ENCODE measurements around the gene ALG2. TPM values are rescaled to one million over a fixed set of nuclear protein-coding genes. Genes with fewer than 3 reads are reported as not detected.

Gene ALG2
- total and polyA plus RNA-seq, 9 of the 15 experiments (the other 6 are each of a cell fraction or from before 2014, with no cell fraction given) = 4.9 to 41.9 (median 20.2) TPM

GRCh38 chr9:99255651-99256050 lies 33.9 kb upstream of the ALG2 start (continued):
- TF ChIP-seq, protein P1, sequence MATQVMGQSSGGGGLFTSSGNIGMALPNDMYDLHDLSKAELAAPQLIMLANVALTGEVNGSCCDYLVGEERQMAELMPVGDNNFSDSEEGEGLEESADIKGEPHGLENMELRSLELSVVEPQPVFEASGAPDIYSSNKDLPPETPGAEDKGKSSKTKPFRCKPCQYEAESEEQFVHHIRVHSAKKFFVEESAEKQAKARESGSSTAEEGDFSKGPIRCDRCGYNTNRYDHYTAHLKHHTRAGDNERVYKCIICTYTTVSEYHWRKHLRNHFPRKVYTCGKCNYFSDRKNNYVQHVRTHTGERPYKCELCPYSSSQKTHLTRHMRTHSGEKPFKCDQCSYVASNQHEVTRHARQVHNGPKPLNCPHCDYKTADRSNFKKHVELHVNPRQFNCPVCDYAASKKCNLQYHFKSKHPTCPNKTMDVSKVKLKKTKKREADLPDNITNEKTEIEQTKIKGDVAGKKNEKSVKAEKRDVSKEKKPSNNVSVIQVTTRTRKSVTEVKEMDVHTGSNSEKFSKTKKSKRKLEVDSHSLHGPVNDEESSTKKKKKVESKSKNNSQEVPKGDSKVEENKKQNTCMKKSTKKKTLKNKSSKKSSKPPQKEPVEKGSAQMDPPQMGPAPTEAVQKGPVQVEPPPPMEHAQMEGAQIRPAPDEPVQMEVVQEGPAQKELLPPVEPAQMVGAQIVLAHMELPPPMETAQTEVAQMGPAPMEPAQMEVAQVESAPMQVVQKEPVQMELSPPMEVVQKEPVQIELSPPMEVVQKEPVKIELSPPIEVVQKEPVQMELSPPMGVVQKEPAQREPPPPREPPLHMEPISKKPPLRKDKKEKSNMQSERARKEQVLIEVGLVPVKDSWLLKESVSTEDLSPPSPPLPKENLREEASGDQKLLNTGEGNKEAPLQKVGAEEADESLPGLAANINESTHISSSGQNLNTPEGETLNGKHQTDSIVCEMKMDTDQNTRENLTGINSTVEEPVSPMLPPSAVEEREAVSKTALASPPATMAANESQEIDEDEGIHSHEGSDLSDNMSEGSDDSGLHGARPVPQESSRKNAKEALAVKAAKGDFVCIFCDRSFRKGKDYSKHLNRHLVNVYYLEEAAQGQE (IDR thresholded peaks at IDR 0.05; ENCODE audit: borderline replicate concordance) = no peak
- TF ChIP-seq, protein P1 (CRISPR knock-in tag; IDR thresholded peaks at IDR 0.05; ENCODE audit: low read depth) = no peak
- TF ChIP-seq CTBP1 (IDR thresholded peaks at IDR 0.05; ENCODE audit: borderline replicate concordance) = no peak
- TF ChIP-seq LEF1 (IDR thresholded peaks at IDR 0.05) = no peak
- no peak for TF ChIP-seq NUFIP1 (IDR thresholded peaks at IDR 0.05; ENCODE audit: partially characterized antibody)
- TF ChIP-seq, protein P2, sequence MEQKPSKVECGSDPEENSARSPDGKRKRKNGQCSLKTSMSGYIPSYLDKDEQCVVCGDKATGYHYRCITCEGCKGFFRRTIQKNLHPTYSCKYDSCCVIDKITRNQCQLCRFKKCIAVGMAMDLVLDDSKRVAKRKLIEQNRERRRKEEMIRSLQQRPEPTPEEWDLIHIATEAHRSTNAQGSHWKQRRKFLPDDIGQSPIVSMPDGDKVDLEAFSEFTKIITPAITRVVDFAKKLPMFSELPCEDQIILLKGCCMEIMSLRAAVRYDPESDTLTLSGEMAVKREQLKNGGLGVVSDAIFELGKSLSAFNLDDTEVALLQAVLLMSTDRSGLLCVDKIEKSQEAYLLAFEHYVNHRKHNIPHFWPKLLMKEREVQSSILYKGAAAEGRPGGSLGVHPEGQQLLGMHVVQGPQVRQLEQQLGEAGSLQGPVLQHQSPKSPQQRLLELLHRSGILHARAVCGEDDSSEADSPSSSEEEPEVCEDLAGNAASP (IDR thresholded peaks at IDR 0.05) = no peak
- TF ChIP-seq BRF1 (IDR thresholded peaks at IDR 0.05; ENCODE audit: borderline replicate concordance, extremely low read depth, insufficient read length) = no peak
